ENCODE measurements around the gene CHST9.

DNA sequence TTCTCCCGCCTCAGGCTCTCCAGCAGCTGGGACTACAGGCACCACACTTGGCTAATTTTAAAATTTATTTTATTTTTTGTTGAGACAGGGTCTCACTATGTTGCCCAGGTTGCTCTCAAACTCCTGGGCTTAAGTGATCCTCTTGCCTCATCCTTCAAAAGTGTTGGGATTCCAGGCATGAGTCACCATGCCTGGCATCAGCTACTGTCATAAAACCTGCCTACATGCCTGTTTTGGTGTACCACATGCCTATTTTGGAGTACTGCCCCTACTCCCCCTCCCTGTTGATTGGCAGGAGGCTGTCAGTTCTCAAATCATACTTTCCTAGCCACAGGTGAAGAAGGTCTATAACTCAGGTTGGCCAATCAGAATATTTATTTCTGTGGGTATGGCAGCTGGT is 64.0 kb downstream of the CHST9 start:
- TF ChIP-seq, protein P1, sequence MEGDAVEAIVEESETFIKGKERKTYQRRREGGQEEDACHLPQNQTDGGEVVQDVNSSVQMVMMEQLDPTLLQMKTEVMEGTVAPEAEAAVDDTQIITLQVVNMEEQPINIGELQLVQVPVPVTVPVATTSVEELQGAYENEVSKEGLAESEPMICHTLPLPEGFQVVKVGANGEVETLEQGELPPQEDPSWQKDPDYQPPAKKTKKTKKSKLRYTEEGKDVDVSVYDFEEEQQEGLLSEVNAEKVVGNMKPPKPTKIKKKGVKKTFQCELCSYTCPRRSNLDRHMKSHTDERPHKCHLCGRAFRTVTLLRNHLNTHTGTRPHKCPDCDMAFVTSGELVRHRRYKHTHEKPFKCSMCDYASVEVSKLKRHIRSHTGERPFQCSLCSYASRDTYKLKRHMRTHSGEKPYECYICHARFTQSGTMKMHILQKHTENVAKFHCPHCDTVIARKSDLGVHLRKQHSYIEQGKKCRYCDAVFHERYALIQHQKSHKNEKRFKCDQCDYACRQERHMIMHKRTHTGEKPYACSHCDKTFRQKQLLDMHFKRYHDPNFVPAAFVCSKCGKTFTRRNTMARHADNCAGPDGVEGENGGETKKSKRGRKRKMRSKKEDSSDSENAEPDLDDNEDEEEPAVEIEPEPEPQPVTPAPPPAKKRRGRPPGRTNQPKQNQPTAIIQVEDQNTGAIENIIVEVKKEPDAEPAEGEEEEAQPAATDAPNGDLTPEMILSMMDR (IDR thresholded peaks at IDR 0.05; ENCODE audit: low read depth, low read length, poor library complexity, severe bottlenecking): no peak
- TF ChIP-seq EZH2phosphoT487 (IDR thresholded peaks at IDR 0.05; ENCODE audit: borderline replicate concordance, low read length): no peak

All from DOHH2 (cell line).